GM18951 (cell line): Measurements from ENCODE around the gene PRSS53.
A peak's percentile ranks its signal among the peaks of the same experiment; 100 is the strongest.

Experiments used
- POLR2A ChIP-seq: IDR thresholded peaks from 4 replicates; pipeline ENCODE4 v1.6.1; 2011; ENCODE audit warnings: mild to moderate bottlenecking; ENCODE audit not compliant: insufficient read length, insufficient read depth; ENCODE audit errors: extremely low read depth
- in situ Hi-C: fragments of 300-500 bp; cut with MboI; formaldehyde crosslinking; loops from one replicate; pipeline ENCODE4 v1.12.0; 2022; ENCODE audit warnings: low sequenced_read_pairs, mixed read lengths, inconsistent platforms; ENCODE audit not compliant: unreplicated experiment

The PRSS53 gene

GRCh38 chr16:31073142-31073969 lies 15.4 kb downstream of the PRSS53 start:
- in situ Hi-C loops: no loop called here
- peak; percentile 45 for TF ChIP-seq POLR2A

GRCh38 chr16:31072540-31073141 lies 16.1 kb downstream of the PRSS53 start:
- in situ Hi-C loops: no loop called here
- no peak for TF ChIP-seq POLR2A

- in situ Hi-C loops: no loop called here
- TF ChIP-seq POLR2A: no peak
Observed at GRCh38 chr16:31071861-31072260, 16.9 kb downstream of the PRSS53 start.

GRCh38 chr16:31067342-31067741 lies 21.4 kb downstream of the PRSS53 start:
- no peak for TF ChIP-seq POLR2A
- in situ Hi-C loops: no loop called here

GRCh38 chr16:31064882-31065461 lies 23.8 kb downstream of the PRSS53 start:
- TF ChIP-seq POLR2A: no peak

GRCh38 chr16:31063843-31064611 lies 24.7 kb downstream of the PRSS53 start:
- in situ Hi-C loops: no loop called here
- TF ChIP-seq POLR2A: no peak

More at GRCh38 chr16:31064882-31065461, 23.8 kb downstream of the PRSS53 start:
- in situ Hi-C loops: no loop called here

GRCh38 chr16:31063495-31063842 lies 25.3 kb downstream of the PRSS53 start:
- TF ChIP-seq POLR2A: no peak
- in situ Hi-C loops: no loop called here

- in situ Hi-C loops: no loop called here
- TF ChIP-seq POLR2A: no peak
Observed at GRCh38 chr16:31061813-31062440, 26.8 kb downstream of the PRSS53 start.

GRCh38 chr16:31061126-31061812 lies 27.5 kb downstream of the PRSS53 start:
- no peak for TF ChIP-seq POLR2A
- in situ Hi-C loops: no loop called here

- no peak for TF ChIP-seq POLR2A
- in situ Hi-C loops: no loop called here
Observed at GRCh38 chr16:31055613-31056012, 33.1 kb downstream of the PRSS53 start.

- in situ Hi-C loops: no loop called here
Observed at GRCh38 chr16:31052114-31052513, 36.6 kb downstream of the PRSS53 start.

GRCh38 chr16:31050280-31051030 lies 38.3 kb downstream of the PRSS53 start:
- in situ Hi-C loops: no loop called here
- TF ChIP-seq POLR2A: no peak

More at GRCh38 chr16:31052114-31052513, 36.6 kb downstream of the PRSS53 start:
- no peak for TF ChIP-seq POLR2A

- TF ChIP-seq POLR2A: no peak
- in situ Hi-C loops: no loop called here
Observed at GRCh38 chr16:31043898-31044481, 44.8 kb downstream of the PRSS53 start.
